Karpas-422 (cell line): ENCODE measurements around the gene CHRNG. TPM values are rescaled to one million over a fixed set of nuclear protein-coding genes. Genes with fewer than 3 reads are reported as not detected.

Experiments
- DNase-seq: peaks from one replicate; pipeline ENCODE4 v3.0.0-alpha.2; 2015
- H2AFZ ChIP-seq: fragments of 200-600 bp; sonication (generic); 2 replicates; pipeline ENCODE4 v1.6.1; 2014; ENCODE audit warnings: antibody characterized with exemption, low read length, mixed read lengths
- H3K27ac ChIP-seq: fragments of 200-600 bp; sonication (generic); 2 replicates; pipeline ENCODE4 v1.5.1; 2014; ENCODE audit warnings: mild to moderate bottlenecking, low read length, moderate library complexity
- H3K27me3 ChIP-seq: fragments of 200-600 bp; sonication (generic); 2 replicates; pipeline ENCODE4 v1.6.1; 2014; ENCODE audit warnings: low read length, mixed read lengths
- H3K36me3 ChIP-seq: fragments of 200-600 bp; sonication (generic); 2 replicates; pipeline ENCODE4 v1.6.1; 2014; ENCODE audit warnings: low read length, mixed read lengths; ENCODE audit not compliant: insufficient read depth
- H3K4me1 ChIP-seq: fragments of 200-600 bp; sonication (generic); 2 replicates; pipeline ENCODE4 v1.6.1; 2014; ENCODE audit warnings: mild to moderate bottlenecking, low read length, mixed read lengths
- H3K4me2 ChIP-seq: fragments of 200-600 bp; sonication (generic); 2 replicates; pipeline ENCODE4 v1.6.1; 2014; ENCODE audit warnings: low read length, low read depth, mild to moderate bottlenecking; ENCODE audit not compliant: poor library complexity, severe bottlenecking
- H3K4me3 ChIP-seq: fragments of 200-600 bp; sonication (generic); 2 replicates; pipeline ENCODE4 v1.5.1; 2014; ENCODE audit warnings: mild to moderate bottlenecking, antibody characterized with exemption, low read length, mixed read lengths
- H3K79me2 ChIP-seq: fragments of 200-600 bp; sonication (generic); 2 replicates; pipeline ENCODE4 v1.6.1; 2014; ENCODE audit warnings: mild to moderate bottlenecking, low read length, mixed read lengths
- H3K9ac ChIP-seq: fragments of 200-600 bp; sonication (generic); 2 replicates; pipeline ENCODE4 v1.6.0; 2014; ENCODE audit warnings: low read length
- H3K9me2 ChIP-seq: fragments of 200-600 bp; sonication (generic), shearing (Covaris generic); replicated peaks from 2 replicates; pipeline ENCODE4 v1.6.0; 2014; ENCODE audit warnings: mild to moderate bottlenecking, low read length, moderate library complexity; ENCODE audit not compliant: insufficient read depth
- H3K9me3 ChIP-seq: fragments of 300-700, 200-600 bp; sonication (generic); 2 replicates; pipeline ENCODE4 v1.6.1; 2014; ENCODE audit warnings: low read length, mixed read lengths
- H4K20me1 ChIP-seq: fragments of 200-600 bp; sonication (generic); 2 replicates; pipeline ENCODE4 v1.6.1; 2014; ENCODE audit warnings: mild to moderate bottlenecking, antibody characterized with exemption, low read length, low read depth; ENCODE audit not compliant: insufficient read depth
- total RNA-seq: library from RNA; depleted of rRNA; stranded (reverse); fragments of >200 nt; shearing (Covaris generic); gene quantifications from 2 replicates; pipeline ENCODE4 v1.2.3, GENCODE V29; 2014; ENCODE audit warnings: low replicate concordance

Gene CHRNG
- total RNA-seq, 1 experiment from 2014 or later: not detected

GRCh38 chr2:232494542-232494941 lies 45.0 kb upstream of the CHRNG start:
- Histone ChIP-seq H3K27ac (no peak overlapping the region), H3K4me1 (peaks cover 4% of the 10 kb centered on the region; the same call in 1 of the 2 replicates), H3K9ac (no peak overlapping the region), H3K9me3 (no peaks in the 10 kb centered on the region), H3K36me3 (no peaks in the 10 kb centered on the region), H3K79me2 (no peaks in the 10 kb centered on the region), H2AFZ (no peak overlapping the region), H3K4me2 (no peak overlapping the region), H3K27me3 (no peaks in the 10 kb centered on the region), H3K4me3 (no peak overlapping the region), H3K9me2 (no peaks in the 10 kb centered on the region), H4K20me1 (no peaks in the 10 kb centered on the region)
- DNase-seq: no peak

GRCh38 chr2:232495292-232495691 lies 44.2 kb upstream of the CHRNG start:
- Histone ChIP-seq H3K36me3 (no peaks in the 10 kb centered on the region), H3K27me3 (no peaks in the 10 kb centered on the region), H3K9ac (no peak overlapping the region), H3K4me2 (no peak overlapping the region), H3K9me2 (no peaks in the 10 kb centered on the region), H4K20me1 (no peaks in the 10 kb centered on the region), H3K4me1 (peaks cover 4% of the 10 kb centered on the region; the same call in 1 of the 2 replicates), H3K27ac (no peak overlapping the region), H3K9me3 (no peaks in the 10 kb centered on the region), H3K79me2 (no peaks in the 10 kb centered on the region), H3K4me3 (no peak overlapping the region), H2AFZ (no peak overlapping the region)
- no peak for DNase-seq

DNA sequence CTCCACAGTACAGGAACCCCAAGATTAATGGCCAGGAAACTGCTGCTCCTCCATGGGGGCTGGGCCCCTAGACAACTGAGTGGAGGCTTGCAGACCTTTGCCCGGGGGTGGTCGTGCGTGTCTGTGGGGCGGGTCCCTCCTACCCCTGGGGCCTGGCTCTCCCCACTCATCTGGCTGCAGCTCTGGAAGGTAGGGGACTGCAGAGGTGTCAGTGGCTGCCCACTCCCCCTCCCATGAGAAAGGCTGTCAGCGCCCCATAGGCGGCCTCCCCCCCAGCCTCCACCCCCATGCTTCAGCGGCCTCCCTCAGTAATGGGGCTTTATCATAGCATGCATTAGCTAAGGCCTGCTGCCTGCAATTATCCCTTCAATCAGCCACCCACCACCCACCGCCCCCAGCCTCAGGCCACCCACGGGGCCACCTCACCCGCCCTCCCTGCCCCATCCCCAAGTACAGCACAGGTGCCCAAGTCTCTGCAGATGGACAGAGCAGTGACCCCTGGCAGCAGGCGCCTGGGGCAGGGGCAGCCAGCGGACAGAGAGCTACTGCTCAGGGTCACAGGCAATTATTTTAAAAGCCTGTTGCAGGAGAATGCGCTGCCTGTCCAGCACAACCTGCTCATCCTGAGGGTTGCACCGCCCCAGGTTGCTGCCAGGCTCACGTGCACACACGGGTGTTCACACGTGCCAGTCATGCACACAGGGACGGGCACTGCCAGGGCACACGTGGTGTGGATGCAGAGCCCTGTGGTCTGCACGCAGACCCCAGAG lies 42.8 kb upstream of the CHRNG start:
- H3K27me3 ChIP-seq: no peaks in the 10 kb centered on the region
- H3K4me3 ChIP-seq: no peak overlapping the region
- H3K9me3 ChIP-seq: no peaks in the 10 kb centered on the region
- DNase-seq: no peak
- H3K27ac ChIP-seq: no peak overlapping the region
- H3K9ac ChIP-seq: no peak overlapping the region
- no peak overlapping the region for H2AFZ ChIP-seq
- peaks cover 7% of the 10 kb centered on the region for H3K4me1 ChIP-seq
- no peaks in the 10 kb centered on the region for H3K79me2 ChIP-seq
- H3K36me3 ChIP-seq: no peaks in the 10 kb centered on the region
- no peaks in the 10 kb centered on the region for H3K9me2 ChIP-seq
- H4K20me1 ChIP-seq: no peaks in the 10 kb centered on the region
- H3K4me2 ChIP-seq: no peak overlapping the region

DNA sequence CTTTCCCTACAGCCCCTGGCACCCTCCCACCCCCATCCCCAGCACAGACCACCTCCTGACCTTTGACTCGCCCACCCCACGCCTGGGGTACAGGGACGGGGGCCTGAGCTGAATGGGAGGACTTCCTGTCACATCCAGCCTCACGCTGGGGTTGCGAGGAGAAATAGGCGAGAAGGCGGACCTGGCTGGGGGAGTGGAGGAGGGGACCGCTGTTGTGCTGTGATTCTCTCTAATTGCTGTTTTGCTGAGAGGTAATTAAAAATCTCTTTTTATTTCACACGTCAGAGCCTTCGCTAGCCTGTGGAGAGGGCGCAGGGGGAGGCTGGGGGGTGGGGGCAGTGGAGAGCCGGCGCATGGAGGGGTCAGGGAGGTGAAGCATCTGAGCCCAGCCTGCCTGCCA lies 42.1 kb upstream of the CHRNG start:
- H3K27ac ChIP-seq: no peak overlapping the region
- no peak for DNase-seq
- H3K4me1 ChIP-seq: peaks cover 7% of the 10 kb centered on the region
- H3K79me2 ChIP-seq: no peaks in the 10 kb centered on the region
- H2AFZ ChIP-seq: no peak overlapping the region
- H3K4me2 ChIP-seq: no peak overlapping the region
- no peaks in the 10 kb centered on the region for H3K9me2 ChIP-seq
- H3K4me3 ChIP-seq: no peak overlapping the region
- no peak overlapping the region for H3K9ac ChIP-seq
- H4K20me1 ChIP-seq: no peaks in the 10 kb centered on the region
- no peaks in the 10 kb centered on the region for H3K9me3 ChIP-seq
- no peaks in the 10 kb centered on the region for H3K27me3 ChIP-seq
- no peaks in the 10 kb centered on the region for H3K36me3 ChIP-seq

- Histone ChIP-seq H4K20me1 (no peaks in the 10 kb centered on the region), H3K36me3 (no peaks in the 10 kb centered on the region), H3K4me3 (no peak overlapping the region), H3K79me2 (no peaks in the 10 kb centered on the region), H2AFZ (no peak overlapping the region), H3K9ac (no peak overlapping the region), H3K9me3 (no peaks in the 10 kb centered on the region), H3K27ac (no peak overlapping the region), H3K9me2 (no peaks in the 10 kb centered on the region), H3K4me2 (no peak overlapping the region), H3K27me3 (no peaks in the 10 kb centered on the region), H3K4me1 (peaks cover 7% of the 10 kb centered on the region)
- no peak for DNase-seq
These were observed 41.0 kb upstream of the CHRNG start for GRCh38 chr2:232498452-232498851.

DNA sequence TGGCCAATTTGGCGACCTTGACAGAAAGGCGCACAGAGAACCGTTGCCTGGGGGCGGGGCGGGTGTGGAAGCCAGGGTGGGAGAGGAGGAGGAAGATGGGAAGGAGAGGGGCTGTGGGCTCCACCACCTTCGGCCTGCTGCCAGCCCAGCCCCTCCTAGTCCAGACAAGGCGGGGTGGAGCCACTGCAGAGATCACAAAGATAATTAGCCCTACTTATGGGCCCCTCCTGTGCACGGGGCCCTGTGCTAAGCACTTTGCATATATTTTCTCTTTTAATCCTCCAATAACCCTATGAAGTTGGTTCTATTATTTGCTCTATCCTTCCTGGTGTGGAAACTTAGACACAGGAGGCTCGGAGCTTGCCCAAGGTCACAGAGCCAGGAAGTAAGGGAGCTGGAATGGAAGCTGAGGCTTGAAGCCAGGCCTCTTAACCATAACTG lies 38.1 kb upstream of the CHRNG start:
- Histone ChIP-seq H2AFZ (no peak overlapping the region), H3K27ac (no peak overlapping the region), H3K9me3 (no peaks in the 10 kb centered on the region), H3K9me2 (no peaks in the 10 kb centered on the region), H3K4me3 (no peak overlapping the region), H3K36me3 (no peaks in the 10 kb centered on the region), H4K20me1 (no peaks in the 10 kb centered on the region), H3K9ac (no peak overlapping the region), H3K27me3 (no peaks in the 10 kb centered on the region), H3K79me2 (no peaks in the 10 kb centered on the region), H3K4me1 (peaks cover 3% of the 10 kb centered on the region; the same call in 1 of the 2 replicates), H3K4me2 (no peak overlapping the region)
- DNase-seq: no peak

- H2AFZ ChIP-seq: no peak overlapping the region
- H3K27me3 ChIP-seq: no peaks in the 10 kb centered on the region
- H3K27ac ChIP-seq: no peak overlapping the region
- no peaks in the 10 kb centered on the region for H3K79me2 ChIP-seq
- no peaks in the 10 kb centered on the region for H3K36me3 ChIP-seq
- H4K20me1 ChIP-seq: no peaks in the 10 kb centered on the region
- no peak overlapping the region for H3K4me3 ChIP-seq
- no peak for DNase-seq
- no peaks in the 10 kb centered on the region for H3K9me3 ChIP-seq
- H3K4me1 ChIP-seq: peaks cover 3% of the 10 kb centered on the region; the same call in 1 of the 2 replicates
- no peak overlapping the region for H3K4me2 ChIP-seq
- H3K9me2 ChIP-seq: no peaks in the 10 kb centered on the region
- H3K9ac ChIP-seq: no peak overlapping the region
These were observed 37.6 kb upstream of the CHRNG start for GRCh38 chr2:232501794-232502390.

GRCh38 chr2:232502511-232502910 lies 37.0 kb upstream of the CHRNG start:
- Histone ChIP-seq H2AFZ (no peak overlapping the region), H3K4me3 (no peak overlapping the region), H3K27ac (no peak overlapping the region), H3K4me1 (peaks cover 3% of the 10 kb centered on the region; the same call in 1 of the 2 replicates), H3K9me2 (no peaks in the 10 kb centered on the region), H3K36me3 (no peaks in the 10 kb centered on the region), H3K9me3 (no peaks in the 10 kb centered on the region), H3K79me2 (no peaks in the 10 kb centered on the region), H3K27me3 (no peaks in the 10 kb centered on the region), H4K20me1 (no peaks in the 10 kb centered on the region), H3K9ac (no peak overlapping the region), H3K4me2 (no peak overlapping the region)
- no peak for DNase-seq
